ENCODE data around the gene MYNN. TPM values are rescaled to one million over a fixed set of nuclear protein-coding genes. Genes with fewer than 3 reads are reported as not detected.

MYNN gene
- total and polyA plus RNA-seq, 2 of the 13 experiments (the other 11 are each of a cell fraction or from before 2014, with no cell fraction given), result 10.4 to 17.6 TPM

DNA sequence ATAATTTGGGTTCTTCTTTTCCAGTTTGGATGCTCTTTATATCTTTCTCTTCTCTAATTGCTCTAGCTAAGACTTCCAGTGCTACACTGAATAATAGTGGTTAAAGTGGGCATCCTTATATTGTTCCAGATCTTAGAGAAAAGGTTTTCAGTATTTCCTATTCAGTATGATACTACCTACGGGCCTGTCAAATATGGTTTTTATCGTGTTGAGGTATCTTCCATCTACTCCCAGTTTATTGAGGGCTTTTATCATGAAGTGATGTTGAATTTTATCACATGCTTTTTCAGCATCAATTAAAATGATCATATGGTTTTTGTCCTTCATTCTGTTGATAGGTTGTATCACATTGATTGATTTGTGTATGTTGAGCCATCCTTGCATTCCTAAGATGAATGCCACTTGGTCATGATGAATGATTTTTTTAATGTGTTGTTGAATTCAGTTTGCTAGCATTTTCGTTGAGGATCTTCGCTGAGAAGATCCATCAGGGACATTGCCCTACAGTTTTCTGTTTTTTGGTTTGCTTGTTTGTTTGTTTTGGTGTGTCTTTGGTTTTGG lies 42.5 kb downstream of the MYNN start:
- Histone ChIP-seq H3K9ac (ENCODE audit: insufficient read depth, low read depth, low read length) (no peak overlapping the region), H3K36me3 (replicated peaks in 1 of 2; ENCODE audit: control insufficient read depth in 1 of 2, insufficient read depth in 2 of 2, low read length in 2 of 2) (no peaks in the 10 kb centered on the region), H3K4me1 (ENCODE audit: insufficient read depth, low read length) (peaks cover 14% of the 10 kb centered on the region), H3K9me3 (ENCODE audit: low read length) (peaks cover 7% of the 10 kb centered on the region), H3K4me3 (replicated peaks in 1 of 3; ENCODE audit: insufficient read depth in 1 of 3, low read depth in 2 of 3, low read length in 3 of 3) (no peak overlapping the region), H4K20me1 (ENCODE audit: insufficient read depth, low read length) (no peaks in the 10 kb centered on the region), H3K27me3 (ENCODE audit: control insufficient read depth in 1 of 2, insufficient read depth in 2 of 2, low read length in 2 of 2) (peaks cover 0 to 14% of the 10 kb centered on the region in 2 experiments; a peak in 2 of 5 replicates), H2AFZ (ENCODE audit: low read length) (no peak overlapping the region), H3K79me2 (ENCODE audit: insufficient read depth, low read length) (no peaks in the 10 kb centered on the region), H3K27ac (ENCODE audit: extremely low read length, insufficient read depth, low read length) (no peak overlapping the region), H3K4me2 (ENCODE audit: low read depth, low read length) (no peak overlapping the region)
- DNase-seq (ENCODE audit: low spot score), result no peak
- TF ChIP-seq, protein P1, sequence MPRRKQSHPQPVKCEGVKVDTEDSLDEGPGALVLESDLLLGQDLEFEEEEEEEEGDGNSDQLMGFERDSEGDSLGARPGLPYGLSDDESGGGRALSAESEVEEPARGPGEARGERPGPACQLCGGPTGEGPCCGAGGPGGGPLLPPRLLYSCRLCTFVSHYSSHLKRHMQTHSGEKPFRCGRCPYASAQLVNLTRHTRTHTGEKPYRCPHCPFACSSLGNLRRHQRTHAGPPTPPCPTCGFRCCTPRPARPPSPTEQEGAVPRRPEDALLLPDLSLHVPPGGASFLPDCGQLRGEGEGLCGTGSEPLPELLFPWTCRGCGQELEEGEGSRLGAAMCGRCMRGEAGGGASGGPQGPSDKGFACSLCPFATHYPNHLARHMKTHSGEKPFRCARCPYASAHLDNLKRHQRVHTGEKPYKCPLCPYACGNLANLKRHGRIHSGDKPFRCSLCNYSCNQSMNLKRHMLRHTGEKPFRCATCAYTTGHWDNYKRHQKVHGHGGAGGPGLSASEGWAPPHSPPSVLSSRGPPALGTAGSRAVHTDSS (CRISPR knock-in tag; conservative IDR thresholded peaks at IDR 0.05), result no peak
- TF ChIP-seq ZNF10 (CRISPR knock-in tag; IDR thresholded peaks at IDR 0.05; ENCODE audit: borderline replicate concordance, low read depth) (no peak), KMT2A (CRISPR knock-in tag; IDR thresholded peaks at IDR 0.05) (no peak), PHF20 (CRISPR knock-in tag; IDR thresholded peaks at IDR 0.05) (no peak), CC2D1A (CRISPR knock-in tag; IDR thresholded peaks at IDR 0.05) (no peak), ZNF652 (CRISPR knock-in tag; IDR thresholded peaks at IDR 0.05; ENCODE audit: borderline replicate concordance, low read depth) (no peak), FOSL1 (CRISPR knock-in tag; IDR thresholded peaks at IDR 0.05; ENCODE audit: borderline replicate concordance) (no peak), KLF16 (CRISPR knock-in tag; IDR thresholded peaks at IDR 0.05) (no peak), PHB2 (IDR thresholded peaks at IDR 0.05; ENCODE audit: partially characterized antibody) (no peak), MAFK (conservative IDR thresholded peaks at IDR 0.05 in 1 of 2, IDR thresholded peaks at IDR 0.05 in 1 of 2; ENCODE audit: low read length in 2 of 2) (no peak), ZFP62 (CRISPR knock-in tag; IDR thresholded peaks at IDR 0.05) (no peak), DPF2 (CRISPR knock-in tag; IDR thresholded peaks at IDR 0.05; ENCODE audit: borderline replicate concordance, low read depth) (no peak)
- TF ChIP-seq, protein P2, sequence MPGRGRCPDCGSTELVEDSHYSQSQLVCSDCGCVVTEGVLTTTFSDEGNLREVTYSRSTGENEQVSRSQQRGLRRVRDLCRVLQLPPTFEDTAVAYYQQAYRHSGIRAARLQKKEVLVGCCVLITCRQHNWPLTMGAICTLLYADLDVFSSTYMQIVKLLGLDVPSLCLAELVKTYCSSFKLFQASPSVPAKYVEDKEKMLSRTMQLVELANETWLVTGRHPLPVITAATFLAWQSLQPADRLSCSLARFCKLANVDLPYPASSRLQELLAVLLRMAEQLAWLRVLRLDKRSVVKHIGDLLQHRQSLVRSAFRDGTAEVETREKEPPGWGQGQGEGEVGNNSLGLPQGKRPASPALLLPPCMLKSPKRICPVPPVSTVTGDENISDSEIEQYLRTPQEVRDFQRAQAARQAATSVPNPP (CRISPR knock-in tag; IDR thresholded peaks at IDR 0.05), result no peak
- TF ChIP-seq, protein P3, sequence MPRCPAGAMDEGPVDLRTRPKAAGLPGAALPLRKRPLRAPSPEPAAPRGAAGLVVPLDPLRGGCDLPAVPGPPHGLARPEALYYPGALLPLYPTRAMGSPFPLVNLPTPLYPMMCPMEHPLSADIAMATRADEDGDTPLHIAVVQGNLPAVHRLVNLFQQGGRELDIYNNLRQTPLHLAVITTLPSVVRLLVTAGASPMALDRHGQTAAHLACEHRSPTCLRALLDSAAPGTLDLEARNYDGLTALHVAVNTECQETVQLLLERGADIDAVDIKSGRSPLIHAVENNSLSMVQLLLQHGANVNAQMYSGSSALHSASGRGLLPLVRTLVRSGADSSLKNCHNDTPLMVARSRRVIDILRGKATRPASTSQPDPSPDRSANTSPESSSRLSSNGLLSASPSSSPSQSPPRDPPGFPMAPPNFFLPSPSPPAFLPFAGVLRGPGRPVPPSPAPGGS (CRISPR knock-in tag; IDR thresholded peaks at IDR 0.05), result no peak
- TF ChIP-seq, protein P4, sequence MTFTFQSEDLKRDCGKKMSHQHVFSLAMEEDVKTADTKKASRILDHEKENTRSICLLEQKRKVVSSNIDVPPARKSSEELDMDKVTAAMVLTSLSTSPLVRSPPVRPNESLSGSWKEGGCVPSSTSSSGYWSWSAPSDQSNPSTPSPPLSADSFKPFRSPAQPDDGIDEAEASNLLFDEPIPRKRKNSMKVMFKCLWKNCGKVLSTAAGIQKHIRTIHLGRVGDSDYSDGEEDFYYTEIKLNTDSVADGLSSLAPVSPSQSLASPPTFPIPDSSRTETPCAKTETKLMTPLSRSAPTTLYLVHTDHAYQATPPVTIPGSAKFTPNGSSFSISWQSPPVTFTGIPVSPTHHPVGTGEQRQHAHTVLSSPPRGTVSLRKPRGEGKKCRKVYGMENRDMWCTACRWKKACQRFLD (CRISPR knock-in tag; IDR thresholded peaks at IDR 0.05; ENCODE audit: borderline replicate concordance), result no peak
- ATAC-seq, result no peak
- 1% methylated on average over 4 of the region's 4 CpGs for WGBS (ENCODE audit: low lambda C conversion rate)
- no peak for FAIRE-seq
- POLR2A ChIA-PET, result no interaction called here
- CTCF ChIA-PET (ENCODE audit: low intra/inter-chr PET ratio, low total read pairs), result no interaction called here
- intact Hi-C loops (cut with micrococcal nuclease; ENCODE audit: unreplicated experiment), result no loop called here
- in situ Hi-C loops (cut with HindIII; ENCODE audit: extremely low pct_ligation_motif_present, low pct_unique_long_range_greater_than_20kb), result no loop called here
- BruUV-seq (replicated peaks), result no TSS peak
